MCF 10A (cell line): ENCODE data around the gene GSK3B. TPM values are rescaled to one million over a fixed set of nuclear protein-coding genes. Genes with fewer than 3 reads are reported as not detected.

Source experiments
- BruUV-seq: library from RNA; stranded (reverse); fragments of 400-500 nt; replicated peaks from 2 replicates; lab custom pipeline; 2021; lab: Mats Ljungman, UMichigan
- CTCF ChIA-PET: fragments of 300-600 bp; sonication (Branson Sonifier 250); formaldehyde crosslinking; extraction: SDS; loops from one replicate; lab custom pipeline; 2021; ENCODE audit warnings: antibody characterized with exemption, inconsistent platforms; lab: Yijun Ruan, JAX
- POLR2A ChIA-PET: fragments of 300-600, 350-650 bp; sonication (Branson Sonifier 250); formaldehyde crosslinking; extraction: SDS; loops from one replicate; lab custom pipeline; 2020; ENCODE audit warnings: antibody characterized with exemption, inconsistent platforms; lab: Yijun Ruan, JAX
- DNase-seq: peaks from one replicate; pipeline ENCODE4 v3.0.0-alpha.2; 2018; ENCODE audit not compliant: unreplicated experiment
- H3K27ac Mint-ChIP-seq: one replicate; pipeline ENCODE4 v1.8.0; 2022; ENCODE audit warnings: mild to moderate bottlenecking, low read depth, mixed read lengths; ENCODE audit not compliant: unreplicated experiment
- H3K27me3 Mint-ChIP-seq: one replicate; pipeline ENCODE4 v1.8.0; 2022; ENCODE audit warnings: mixed read lengths; ENCODE audit not compliant: insufficient read depth, unreplicated experiment
- H3K36me3 Mint-ChIP-seq: one replicate; pipeline ENCODE4 v1.8.0; 2022; ENCODE audit warnings: mild to moderate bottlenecking, moderate library complexity, mixed read lengths; ENCODE audit not compliant: insufficient read depth, unreplicated experiment
- H3K4me1 Mint-ChIP-seq: one replicate; pipeline ENCODE4 v1.8.0; 2022; ENCODE audit warnings: mixed read lengths; ENCODE audit not compliant: insufficient read depth, unreplicated experiment
- H3K4me3 Mint-ChIP-seq: one replicate; pipeline ENCODE4 v1.8.0; 2022; ENCODE audit warnings: mild to moderate bottlenecking, moderate library complexity, mixed read lengths; ENCODE audit not compliant: unreplicated experiment
- H3K9me3 Mint-ChIP-seq: one replicate; pipeline ENCODE4 v1.8.0; 2022; ENCODE audit warnings: mixed read lengths; ENCODE audit not compliant: unreplicated experiment
- CTCF ChIP-seq: fragments of 200-600 bp; IDR thresholded peaks from one replicate; pipeline ENCODE4 v1.8.0; 2022; ENCODE audit warnings: antibody characterized with exemption, mild to moderate bottlenecking; ENCODE audit not compliant: unreplicated experiment
- intact Hi-C: fragments of 100-400 bp; cut with micrococcal nuclease; formaldehyde crosslinking; loops from 2 replicates; pipeline ENCODE4 v1.14.1; 2022
- total RNA-seq: library from RNA; stranded (reverse); gene quantifications from 2 replicates; pipeline ENCODE4 v1.2.3, GENCODE V29; 2022

GSK3B gene
- total RNA-seq, 1 experiment from 2014 or later: 71.5 TPM

- H3K4me1 Mint-ChIP-seq: no peaks in the 10 kb centered on the region
- BruUV-seq: no TSS peak
- H3K27ac Mint-ChIP-seq: no peak overlapping the region
- DNase-seq: no peak
- intact Hi-C loops: no loop called here
- ChIA-PET CTCF (no interaction called here), POLR2A (no interaction called here)
- peaks cover 9% of the 10 kb centered on the region for H3K9me3 Mint-ChIP-seq
- no peak for TF ChIP-seq CTCF
- peaks cover 9% of the 10 kb centered on the region for H3K27me3 Mint-ChIP-seq
- no peaks in the 10 kb centered on the region for H3K36me3 Mint-ChIP-seq
- no peak overlapping the region for H3K4me3 Mint-ChIP-seq
Observed at GRCh38 chr3:119778811-119779210, 315.4 kb downstream of the GSK3B start.

GRCh38 chr3:119778176-119778575, 316.1 kb downstream of the GSK3B start:
- no peak overlapping the region for H3K27ac Mint-ChIP-seq
- no peak for DNase-seq
- no peaks in the 10 kb centered on the region for H3K4me1 Mint-ChIP-seq
- H3K4me3 Mint-ChIP-seq: no peak overlapping the region
- H3K27me3 Mint-ChIP-seq: peaks cover 16% of the 10 kb centered on the region
- no peaks in the 10 kb centered on the region for H3K36me3 Mint-ChIP-seq
- ChIA-PET POLR2A (no interaction called here), CTCF (no interaction called here)
- TF ChIP-seq CTCF: no peak
- BruUV-seq: no TSS peak
- intact Hi-C loops: no loop called here
- H3K9me3 Mint-ChIP-seq: peaks cover 9% of the 10 kb centered on the region

GRCh38 chr3:119776304-119776703, 317.9 kb downstream of the GSK3B start:
- no peak overlapping the region for H3K4me3 Mint-ChIP-seq
- peaks cover 16% of the 10 kb centered on the region for H3K27me3 Mint-ChIP-seq
- ChIA-PET CTCF (interaction anchor here (1.4 kb wide), 1 partner anchor 31 kb away, joined by 9 read pairs; no protein-coding TSS in a partner anchor), POLR2A (no interaction called here)
- DNase-seq: no peak
- no peak overlapping the region for H3K27ac Mint-ChIP-seq
- intact Hi-C loops: no loop called here
- H3K9me3 Mint-ChIP-seq: peaks cover 9% of the 10 kb centered on the region
- no peak for TF ChIP-seq CTCF
- H3K36me3 Mint-ChIP-seq: no peaks in the 10 kb centered on the region
- no peaks in the 10 kb centered on the region for H3K4me1 Mint-ChIP-seq
- no TSS peak for BruUV-seq

GRCh38 chr3:119774444-119774843, 319.8 kb downstream of the GSK3B start:
- intact Hi-C loops: no loop called here
- Mint-ChIP-seq H3K27ac (no peak overlapping the region), H3K4me1 (no peaks in the 10 kb centered on the region), H3K4me3 (no peak overlapping the region), H3K36me3 (no peaks in the 10 kb centered on the region), H3K27me3 (peaks cover 16% of the 10 kb centered on the region), H3K9me3 (peaks cover 9% of the 10 kb centered on the region)
- ChIA-PET CTCF (interaction anchor here (0.6 to 0.7 kb wide), 3 partner anchors 375 to 1046 kb away, joined by 3 read pairs; no protein-coding TSS in a partner anchor), POLR2A (interaction anchor here (0.7 kb wide), 1 partner anchor 258 kb away, joined by 3 read pairs; no protein-coding TSS in a partner anchor)
- no TSS peak for BruUV-seq
- no peak for TF ChIP-seq CTCF
- DNase-seq: no peak

Other genes with a start within 250 kb of the GSK3B start
- 0.72 and 1.0 TPM in 2 replicates for gene GPR156, start 190.8 kb upstream of the GSK3B start, total RNA-seq